Measurements from ENCODE around the gene GPS1. TPM values are rescaled to one million over a fixed set of nuclear protein-coding genes. Genes with fewer than 3 reads are reported as not detected.

GPS1 gene
- total and polyA plus RNA-seq, 8 donors: 69.2 to 101 (median 78.8) TPM

DNA sequence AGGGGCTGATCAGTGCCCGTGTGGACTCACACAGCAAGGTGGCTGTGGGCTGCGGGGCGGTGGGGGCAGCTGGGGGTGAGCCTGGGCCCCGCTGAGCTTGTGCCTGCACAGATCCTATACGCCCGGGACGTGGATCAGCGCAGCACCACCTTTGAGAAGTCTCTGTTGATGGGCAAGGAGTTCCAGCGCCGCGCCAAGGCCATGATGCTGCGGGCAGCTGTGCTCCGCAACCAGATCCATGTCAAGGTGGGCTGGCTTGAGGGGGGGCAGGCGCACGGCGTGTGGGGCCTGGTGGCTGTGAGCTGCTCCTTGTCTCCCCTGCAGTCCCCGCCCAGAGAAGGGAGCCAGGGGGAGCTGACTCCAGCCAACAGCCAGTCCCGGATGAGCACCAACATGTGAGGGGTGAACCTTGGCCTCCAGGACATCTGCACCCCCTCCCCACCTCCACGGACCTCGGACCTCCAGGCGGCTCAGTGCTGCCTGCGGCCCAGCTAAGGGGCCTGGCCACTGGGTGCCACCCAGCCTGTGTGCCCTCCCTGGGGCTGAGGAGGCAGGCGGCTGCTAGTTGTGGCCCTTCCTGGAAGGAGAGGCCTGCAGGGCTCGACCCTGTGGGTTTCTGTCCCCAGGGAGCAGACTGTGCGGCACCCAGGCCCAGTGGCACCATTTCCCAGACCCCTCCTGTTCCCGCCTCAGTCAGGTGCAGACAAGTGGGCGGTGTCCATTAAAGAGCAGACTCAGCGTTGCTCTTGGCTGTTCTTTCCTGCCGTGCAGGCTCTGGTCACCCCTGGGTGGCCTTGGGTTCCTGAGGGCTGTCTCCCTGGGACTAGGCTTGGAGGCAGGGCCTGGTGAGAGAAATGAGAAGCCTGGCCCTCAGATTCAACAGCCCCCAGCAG is 5.3 kb downstream of the GPS1 start:
- H3K9me3 ChIP-seq: no peaks in the 10 kb centered on the region
- no peak overlapping the region for H3K4me3 ChIP-seq
- no peaks in the 10 kb centered on the region for H3K27me3 ChIP-seq
- no peak overlapping the region for H3K27ac ChIP-seq
- H3K36me3 ChIP-seq: peaks cover 0 to 88% of the 10 kb centered on the region in 2 donors
- DNase-seq (peak in 1 of 4 donors; percentile 70), ATAC-seq (no peak)
- peaks cover 9 to 20% of the 10 kb centered on the region in 2 donors for H3K4me1 ChIP-seq
- intact Hi-C loops (cut with DNase I): no loop called here
- TF ChIP-seq CTCF (IDR thresholded peaks at IDR 0.05): no peak

GRCh38 chr17:82058230-82058854 is 6.6 kb downstream of the GPS1 start:
- no peaks in the 10 kb centered on the region for H3K9me3 ChIP-seq
- H3K27ac ChIP-seq: no peak overlapping the region
- ATAC-seq (no peak), DNase-seq (peak in 1 of 4 donors; percentile 54)
- TF ChIP-seq CTCF (IDR thresholded peaks at IDR 0.05): no peak
- no peaks in the 10 kb centered on the region for H3K27me3 ChIP-seq
- intact Hi-C loops (cut with DNase I): no loop called here
- H3K4me1 ChIP-seq: peaks cover 0 to 8% of the 10 kb centered on the region in 2 donors
- H3K4me3 ChIP-seq: no peak overlapping the region
- peaks cover 0 to 99% of the 10 kb centered on the region in 2 donors for H3K36me3 ChIP-seq

GRCh38 chr17:82058855-82059249 is 7.2 kb downstream of the GPS1 start:
- intact Hi-C loops (cut with DNase I): no loop called here
- no peak for TF ChIP-seq CTCF (IDR thresholded peaks at IDR 0.05)
- H3K27ac ChIP-seq: no peak overlapping the region
- no peaks in the 10 kb centered on the region for H3K9me3 ChIP-seq
- no peak overlapping the region for H3K4me3 ChIP-seq
- DNase-seq (peak in 1 of 4 donors; percentile 44), ATAC-seq (no peak)
- peaks cover 0 to 98% of the 10 kb centered on the region in 2 donors for H3K36me3 ChIP-seq
- no peaks in the 10 kb centered on the region for H3K27me3 ChIP-seq
- peaks cover 1 to 8% of the 10 kb centered on the region in 2 donors for H3K4me1 ChIP-seq

- H3K9me3 ChIP-seq: no peaks in the 10 kb centered on the region
- no peak for TF ChIP-seq CTCF (IDR thresholded peaks at IDR 0.05)
- no peak for ATAC-seq
- no peaks in the 10 kb centered on the region for H3K27me3 ChIP-seq
- intact Hi-C loops (cut with DNase I): no loop called here
- DNase-seq: peak in 1 of 4 donors; percentile 50
- H3K4me1 ChIP-seq: peaks cover 6 to 12% of the 10 kb centered on the region in 2 donors
- no peak overlapping the region for H3K4me3 ChIP-seq
- H3K36me3 ChIP-seq: peaks cover 0 to 92% of the 10 kb centered on the region in 2 donors
- no peak overlapping the region for H3K27ac ChIP-seq
Observed at GRCh38 chr17:82059272-82060000, 7.7 kb downstream of the GPS1 start.

Measured in left lung (tissue), 10 donors.